HG02970 (cell line): Measurements from ENCODE around the gene BBOX1.
"Not testable (repeated sequence)": the region's sequence is repeated elsewhere in the genome, so short reads cannot be mapped to it uniquely, and the experiment has no call there.

Experiments
- ATAC-seq: cut with Tn5 transposase; IDR thresholded peaks from one replicate; pipeline ENCODE4 v1.9.1; 2021; ENCODE audit warnings: mild to moderate bottlenecking, moderate library complexity, moderate number of reproducible peaks; ENCODE audit not compliant: unreplicated experiment, low FRiP score

Gene BBOX1

GRCh38 chr11:27081056-27081455 lies 40.4 kb downstream of the BBOX1 start:
- ATAC-seq, result no peak

GRCh38 chr11:27083241-27083640 lies 42.6 kb downstream of the BBOX1 start:
- ATAC-seq, result no peak

GRCh38 chr11:27083782-27084181 lies 43.2 kb downstream of the BBOX1 start:
- no peak for ATAC-seq

- no peak for ATAC-seq
These were observed 43.9 kb downstream of the BBOX1 start for GRCh38 chr11:27084518-27084917.

- no peak for ATAC-seq
These were observed 44.5 kb downstream of the BBOX1 start for GRCh38 chr11:27085111-27085510.

- no peak for ATAC-seq
These were observed 45.0 kb downstream of the BBOX1 start for GRCh38 chr11:27085605-27086004.

GRCh38 chr11:27087432-27087831 lies 46.8 kb downstream of the BBOX1 start:
- ATAC-seq, result no peak

GRCh38 chr11:27088353-27088752 lies 47.7 kb downstream of the BBOX1 start:
- ATAC-seq, result no peak

- no peak for ATAC-seq
These were observed 49.1 kb downstream of the BBOX1 start for GRCh38 chr11:27089746-27090145.

GRCh38 chr11:27090357-27090948 lies 49.8 kb downstream of the BBOX1 start:
- ATAC-seq, result not testable (repeated sequence)

GRCh38 chr11:27094120-27094519 lies 53.5 kb downstream of the BBOX1 start:
- no peak for ATAC-seq

- ATAC-seq, result no peak
These were observed 54.4 kb downstream of the BBOX1 start for GRCh38 chr11:27095059-27095458.

GRCh38 chr11:27095887-27096286 lies 55.3 kb downstream of the BBOX1 start:
- no peak for ATAC-seq

GRCh38 chr11:27097551-27097950 lies 56.9 kb downstream of the BBOX1 start:
- no peak for ATAC-seq

GRCh38 chr11:27100534-27100933 lies 59.9 kb downstream of the BBOX1 start:
- no peak for ATAC-seq

- ATAC-seq, result no peak
These were observed 66.9 kb downstream of the BBOX1 start for GRCh38 chr11:27107548-27107947.

GRCh38 chr11:27108809-27109208 lies 68.2 kb downstream of the BBOX1 start:
- ATAC-seq, result no peak

- no peak for ATAC-seq
These were observed 71.3 kb downstream of the BBOX1 start for GRCh38 chr11:27111896-27112295.

- ATAC-seq, result no peak
These were observed 72.3 kb downstream of the BBOX1 start for GRCh38 chr11:27112946-27113345.

- no peak for ATAC-seq
These were observed 74.5 kb downstream of the BBOX1 start for GRCh38 chr11:27115051-27115650.

GRCh38 chr11:27116684-27117083 lies 76.1 kb downstream of the BBOX1 start:
- ATAC-seq, result no peak

GRCh38 chr11:27118371-27118770 lies 77.8 kb downstream of the BBOX1 start:
- no peak for ATAC-seq

GRCh38 chr11:27118949-27119348 lies 78.3 kb downstream of the BBOX1 start:
- ATAC-seq, result no peak
